ENCODE data around the gene SLC22A23. TPM values are rescaled to one million over a fixed set of nuclear protein-coding genes. Genes with fewer than 3 reads are reported as not detected.

The SLC22A23 gene
- total RNA-seq, 1 donor from 2014 or later, result 102 TPM

DNA sequence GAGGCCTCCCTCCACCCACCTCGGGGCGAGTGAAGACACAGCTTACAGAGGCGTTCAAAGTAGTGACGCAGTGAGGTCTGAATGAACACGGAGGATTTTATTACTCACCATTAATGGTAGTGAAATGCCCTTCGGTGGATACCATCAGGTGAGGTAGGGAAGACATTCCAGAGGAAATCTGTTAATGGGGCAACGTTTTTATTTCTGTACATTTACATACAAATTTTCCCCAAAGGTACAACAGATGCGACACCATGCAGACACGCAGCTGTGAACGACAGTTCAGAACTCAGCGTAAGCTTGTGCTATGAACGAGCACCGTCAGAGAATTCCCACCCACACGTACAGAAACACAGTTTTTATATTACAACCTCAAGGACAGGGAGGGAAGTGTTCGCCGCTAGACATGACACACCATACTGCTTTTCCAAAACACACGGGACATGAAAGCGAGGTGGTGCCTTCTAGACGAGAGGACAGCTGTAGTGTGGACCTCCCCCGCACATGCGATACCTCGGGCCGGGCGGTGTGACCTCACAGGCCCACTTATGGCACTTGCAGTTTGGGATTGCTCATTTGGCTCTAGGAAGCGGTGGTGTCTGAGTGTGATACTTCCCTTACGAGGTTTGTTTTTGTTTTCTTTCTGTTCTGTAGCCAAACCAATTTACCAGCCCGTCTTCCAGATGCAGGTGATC is 187.4 kb downstream of the SLC22A23 start:
- H3K36me3 Mint-ChIP-seq (ENCODE audit: unreplicated experiment), result peaks cover 8% of the 10 kb centered on the region
- TF ChIP-seq, protein P1, sequence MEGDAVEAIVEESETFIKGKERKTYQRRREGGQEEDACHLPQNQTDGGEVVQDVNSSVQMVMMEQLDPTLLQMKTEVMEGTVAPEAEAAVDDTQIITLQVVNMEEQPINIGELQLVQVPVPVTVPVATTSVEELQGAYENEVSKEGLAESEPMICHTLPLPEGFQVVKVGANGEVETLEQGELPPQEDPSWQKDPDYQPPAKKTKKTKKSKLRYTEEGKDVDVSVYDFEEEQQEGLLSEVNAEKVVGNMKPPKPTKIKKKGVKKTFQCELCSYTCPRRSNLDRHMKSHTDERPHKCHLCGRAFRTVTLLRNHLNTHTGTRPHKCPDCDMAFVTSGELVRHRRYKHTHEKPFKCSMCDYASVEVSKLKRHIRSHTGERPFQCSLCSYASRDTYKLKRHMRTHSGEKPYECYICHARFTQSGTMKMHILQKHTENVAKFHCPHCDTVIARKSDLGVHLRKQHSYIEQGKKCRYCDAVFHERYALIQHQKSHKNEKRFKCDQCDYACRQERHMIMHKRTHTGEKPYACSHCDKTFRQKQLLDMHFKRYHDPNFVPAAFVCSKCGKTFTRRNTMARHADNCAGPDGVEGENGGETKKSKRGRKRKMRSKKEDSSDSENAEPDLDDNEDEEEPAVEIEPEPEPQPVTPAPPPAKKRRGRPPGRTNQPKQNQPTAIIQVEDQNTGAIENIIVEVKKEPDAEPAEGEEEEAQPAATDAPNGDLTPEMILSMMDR (IDR thresholded peaks at IDR 0.05; ENCODE audit: partially characterized antibody, unreplicated experiment), result no peak
- peaks cover 7% of the 10 kb centered on the region for H3K9me3 Mint-ChIP-seq (ENCODE audit: unreplicated experiment)
- no peak overlapping the region for H3K4me3 Mint-ChIP-seq (ENCODE audit: unreplicated experiment)
- peak overlapping the region; percentile 52 for H3K27ac Mint-ChIP-seq (ENCODE audit: unreplicated experiment)
- no peak for DNase-seq
- H3K4me1 Mint-ChIP-seq (ENCODE audit: low read depth, unreplicated experiment), result peaks cover 17% of the 10 kb centered on the region
- peaks cover 2% of the 10 kb centered on the region for H3K27me3 Mint-ChIP-seq (ENCODE audit: unreplicated experiment)

- H3K4me1 Mint-ChIP-seq (ENCODE audit: low read depth, unreplicated experiment), result peaks cover 17% of the 10 kb centered on the region
- H3K27me3 Mint-ChIP-seq (ENCODE audit: unreplicated experiment), result peaks cover 2% of the 10 kb centered on the region
- DNase-seq, result no peak
- H3K9me3 Mint-ChIP-seq (ENCODE audit: unreplicated experiment), result peaks cover 5% of the 10 kb centered on the region
- H3K4me3 Mint-ChIP-seq (ENCODE audit: unreplicated experiment), result no peak overlapping the region
- no peak overlapping the region for H3K27ac Mint-ChIP-seq (ENCODE audit: unreplicated experiment)
- TF ChIP-seq, protein P1 (IDR thresholded peaks at IDR 0.05; ENCODE audit: partially characterized antibody, unreplicated experiment), result no peak
- peaks cover 8% of the 10 kb centered on the region for H3K36me3 Mint-ChIP-seq (ENCODE audit: unreplicated experiment)
Measured at GRCh38 chr6:3268680-3269079, 188.2 kb downstream of the SLC22A23 start.

GRCh38 chr6:3267162-3267561 is 189.7 kb downstream of the SLC22A23 start:
- H3K27ac Mint-ChIP-seq (ENCODE audit: unreplicated experiment), result no peak overlapping the region
- TF ChIP-seq, protein P1 (IDR thresholded peaks at IDR 0.05; ENCODE audit: partially characterized antibody, unreplicated experiment), result no peak
- H3K4me1 Mint-ChIP-seq (ENCODE audit: low read depth, unreplicated experiment), result peaks cover 19% of the 10 kb centered on the region
- peaks cover 5% of the 10 kb centered on the region for H3K9me3 Mint-ChIP-seq (ENCODE audit: unreplicated experiment)
- H3K27me3 Mint-ChIP-seq (ENCODE audit: unreplicated experiment), result peaks cover 2% of the 10 kb centered on the region
- H3K4me3 Mint-ChIP-seq (ENCODE audit: unreplicated experiment), result no peak overlapping the region
- H3K36me3 Mint-ChIP-seq (ENCODE audit: unreplicated experiment), result peaks cover 8% of the 10 kb centered on the region
- no peak for DNase-seq

DNA sequence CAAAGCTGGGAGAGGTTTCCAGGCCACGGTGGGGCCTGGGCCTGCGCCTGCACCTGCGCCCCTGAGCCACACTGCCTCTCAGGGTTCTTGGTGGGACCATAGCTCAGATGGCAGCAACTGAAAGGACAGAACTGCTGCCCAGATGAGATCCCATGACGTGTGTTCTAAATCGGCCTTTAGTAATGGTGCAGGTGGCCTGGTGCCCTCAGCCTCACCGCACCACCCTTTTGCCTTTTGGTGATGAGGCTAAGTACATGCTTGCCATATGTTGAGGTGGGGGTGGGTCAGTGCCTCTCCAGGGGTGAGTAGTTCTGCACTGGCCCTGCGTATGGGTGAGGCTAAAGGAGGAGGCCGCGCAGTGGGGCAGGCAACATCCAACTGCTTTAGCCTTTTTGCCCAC is 190.7 kb downstream of the SLC22A23 start:
- Mint-ChIP-seq H3K4me1 (ENCODE audit: low read depth, unreplicated experiment) (peaks cover 20% of the 10 kb centered on the region), H3K4me3 (ENCODE audit: unreplicated experiment) (no peak overlapping the region), H3K27ac (ENCODE audit: unreplicated experiment) (peak overlapping the region; percentile 43), H3K27me3 (ENCODE audit: unreplicated experiment) (peaks cover 2% of the 10 kb centered on the region), H3K9me3 (ENCODE audit: unreplicated experiment) (peaks cover 3% of the 10 kb centered on the region), H3K36me3 (ENCODE audit: unreplicated experiment) (peaks cover 8% of the 10 kb centered on the region)
- DNase-seq, result no peak
- TF ChIP-seq, protein P1 (IDR thresholded peaks at IDR 0.05; ENCODE audit: partially characterized antibody, unreplicated experiment), result no peak

GRCh38 chr6:3265671-3266070 is 191.2 kb downstream of the SLC22A23 start:
- Mint-ChIP-seq H3K27me3 (ENCODE audit: unreplicated experiment) (peaks cover 2% of the 10 kb centered on the region), H3K9me3 (ENCODE audit: unreplicated experiment) (peaks cover 2% of the 10 kb centered on the region), H3K4me1 (ENCODE audit: low read depth, unreplicated experiment) (peaks cover 25% of the 10 kb centered on the region), H3K36me3 (ENCODE audit: unreplicated experiment) (peaks cover 4% of the 10 kb centered on the region), H3K4me3 (ENCODE audit: unreplicated experiment) (no peak overlapping the region), H3K27ac (ENCODE audit: unreplicated experiment) (peak overlapping the region; percentile 28)
- DNase-seq, result no peak
- TF ChIP-seq, protein P1 (IDR thresholded peaks at IDR 0.05; ENCODE audit: partially characterized antibody, unreplicated experiment), result no peak

Data from glutamatergic neuron (in vitro differentiated cells).